ENCODE results near the gene RPP14.

Gene RPP14

GRCh38 chr3:58345457-58345856 is 39.4 kb downstream of the RPP14 start:
- no peak overlapping the region for H3K4me3 ChIP-seq (ENCODE audit: control insufficient read depth, low read depth, low read length)
- TF ChIP-seq CTCF (IDR thresholded peaks at IDR 0.05; ENCODE audit: control insufficient read depth, insufficient read depth, low read depth, low read length, missing control alignments), result no peak
- DNase-seq (ENCODE audit: low read depth), result no peak

DNA sequence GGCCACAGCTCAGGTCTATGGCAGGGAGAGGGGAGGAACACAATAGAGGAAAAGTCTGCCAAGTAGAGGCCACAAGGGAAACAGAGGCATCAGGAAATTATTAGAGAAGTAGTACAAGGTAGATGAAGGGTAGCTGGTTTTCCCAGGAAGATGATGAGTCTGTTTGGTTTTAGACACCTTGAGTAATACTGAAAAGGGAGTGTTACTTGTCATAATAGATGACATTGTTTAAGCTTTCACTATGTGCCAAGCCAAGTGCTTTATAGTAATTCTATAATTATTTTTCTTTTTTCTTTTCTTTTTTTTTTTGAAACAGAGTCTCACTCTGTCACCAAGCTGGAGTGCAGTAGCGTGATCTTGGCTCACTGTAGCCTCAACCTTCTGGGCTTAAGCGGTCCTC is 40.3 kb downstream of the RPP14 start:
- TF ChIP-seq CTCF (IDR thresholded peaks at IDR 0.05; ENCODE audit: control insufficient read depth, insufficient read depth, low read depth, low read length, missing control alignments), result no peak
- H3K4me3 ChIP-seq (ENCODE audit: control insufficient read depth, low read depth, low read length), result no peak overlapping the region
- DNase-seq (ENCODE audit: low read depth), result no peak

DNA sequence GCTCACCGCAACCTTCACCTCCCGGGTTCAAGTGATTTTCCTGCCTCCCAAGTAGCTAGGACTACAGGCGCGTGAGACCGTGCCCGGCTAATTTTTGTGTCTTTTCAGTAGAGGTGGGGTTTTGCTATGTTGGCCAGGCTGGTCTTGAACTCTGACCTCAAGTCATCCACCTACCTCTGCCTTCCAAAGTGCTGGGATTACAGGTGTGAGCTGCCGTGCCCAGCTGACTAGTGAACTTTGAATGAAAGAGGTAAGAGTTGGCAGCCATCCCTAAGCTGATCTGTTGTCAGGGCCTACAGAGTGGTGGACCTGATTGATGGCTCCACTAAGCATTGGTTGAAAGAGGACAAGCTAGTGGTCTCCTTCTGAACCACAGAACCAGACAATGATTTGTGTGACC is 41.9 kb downstream of the RPP14 start:
- H3K4me3 ChIP-seq (ENCODE audit: control insufficient read depth, low read depth, low read length), result no peak overlapping the region
- DNase-seq (ENCODE audit: low read depth), result no peak
- no peak for TF ChIP-seq CTCF (IDR thresholded peaks at IDR 0.05; ENCODE audit: control insufficient read depth, insufficient read depth, low read depth, low read length, missing control alignments)

- DNase-seq (ENCODE audit: low read depth), result no peak
- TF ChIP-seq CTCF (IDR thresholded peaks at IDR 0.05; ENCODE audit: control insufficient read depth, insufficient read depth, low read depth, low read length, missing control alignments), result no peak
- no peak overlapping the region for H3K4me3 ChIP-seq (ENCODE audit: control insufficient read depth, low read depth, low read length)
Measured at GRCh38 chr3:58349792-58350626, 44.0 kb downstream of the RPP14 start.

DNA sequence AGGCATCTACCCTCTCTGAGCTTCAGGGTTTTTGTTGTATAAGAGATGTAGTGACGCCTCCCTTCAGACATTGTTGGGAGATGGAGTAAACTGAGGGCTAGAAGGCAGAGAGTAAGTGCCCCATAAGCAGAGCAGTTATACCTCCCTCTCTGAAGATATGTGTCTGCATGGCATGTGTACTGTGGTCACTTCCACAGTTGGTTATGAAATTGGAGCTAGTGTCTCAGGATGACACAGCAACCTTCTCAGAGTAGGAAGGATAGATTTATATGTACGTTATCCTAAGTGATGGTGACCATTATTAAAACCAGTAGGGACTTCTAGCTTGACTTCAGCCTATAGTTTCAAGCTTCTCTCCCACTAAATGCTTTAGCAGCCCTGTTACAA is 44.6 kb downstream of the RPP14 start:
- H3K4me3 ChIP-seq (ENCODE audit: control insufficient read depth, low read depth, low read length), result no peak overlapping the region
- no peak for DNase-seq (ENCODE audit: low read depth)
- TF ChIP-seq CTCF (IDR thresholded peaks at IDR 0.05; ENCODE audit: control insufficient read depth, insufficient read depth, low read depth, low read length, missing control alignments), result no peak

- DNase-seq (ENCODE audit: low read depth), result no peak
- TF ChIP-seq CTCF (IDR thresholded peaks at IDR 0.05; ENCODE audit: control insufficient read depth, insufficient read depth, low read depth, low read length, missing control alignments), result no peak
- no peak overlapping the region for H3K4me3 ChIP-seq (ENCODE audit: control insufficient read depth, low read depth, low read length)
Measured at GRCh38 chr3:58351920-58352319, 45.9 kb downstream of the RPP14 start.
